Activated CD8-positive, alpha-beta T cell treated with anti-CD3 and anti-CD28 coated beads for 36 hours (primary cell): ENCODE data around the gene KDM2B. TPM values are rescaled to one million over a fixed set of nuclear protein-coding genes. Genes with fewer than 3 reads are reported as not detected.

Experiments
- ATAC-seq: fragments of 200-7000 bp; cut with Tn5 transposase; one replicate; pipeline ENCODE4 v1.10.0; 2021; ENCODE audit warnings: mild to moderate bottlenecking, moderate library complexity
- CTCF ChIA-PET: fragments of 350-600 bp; sonication (Branson Sonifier 250); formaldehyde crosslinking; loops from one replicate; lab custom pipeline; 2021; ENCODE audit warnings: antibody characterized with exemption; lab: Charles Lee
- POLR2A ChIA-PET: fragments of 350-600 bp; sonication (Branson Sonifier 250); formaldehyde crosslinking; loops from one replicate; lab custom pipeline; 2021; ENCODE audit warnings: antibody characterized with exemption; lab: Charles Lee
- DNase-seq: peaks from one replicate; pipeline ENCODE4 v3.0.0-alpha.2; 2020
- H3K27ac Mint-ChIP-seq: one replicate; pipeline ENCODE4 v1.8.0; 2021; ENCODE audit warnings: mild to moderate bottlenecking, mixed read lengths
- H3K27me3 Mint-ChIP-seq: one replicate; pipeline ENCODE4 v1.8.0; 2021; ENCODE audit warnings: mixed read lengths
- H3K36me3 Mint-ChIP-seq: one replicate; pipeline ENCODE4 v1.8.0; 2021; ENCODE audit warnings: low read depth, mixed read lengths
- H3K4me1 Mint-ChIP-seq: one replicate; pipeline ENCODE4 v1.8.0; 2021; ENCODE audit warnings: low read depth, mixed read lengths
- H3K4me3 Mint-ChIP-seq: one replicate; pipeline ENCODE4 v1.8.0; 2021; ENCODE audit warnings: mild to moderate bottlenecking, moderate library complexity, mixed read lengths
- H3K9me3 Mint-ChIP-seq: one replicate; pipeline ENCODE4 v1.8.0; 2021; ENCODE audit warnings: mixed read lengths
- intact Hi-C: fragments of 100-400 bp; cut with micrococcal nuclease; formaldehyde crosslinking; loops from one replicate; pipeline ENCODE4 v1.10.0; 2022
- total RNA-seq, 2 experiments: library from RNA; stranded (reverse); gene quantifications; one replicate each; pipeline ENCODE4 v1.2.3, GENCODE V29; 2021
- TF ChIP-seq, protein P1 (sequence below): fragments of 200-600 bp; IDR thresholded peaks from one replicate; pipeline ENCODE4 v1.8.0; 2022; ENCODE audit warnings: antibody characterized with exemption, mild to moderate bottlenecking

Gene KDM2B
- total RNA-seq, 2 experiments from 2014 or later = 61.0 to 61.7 TPM

DNA sequence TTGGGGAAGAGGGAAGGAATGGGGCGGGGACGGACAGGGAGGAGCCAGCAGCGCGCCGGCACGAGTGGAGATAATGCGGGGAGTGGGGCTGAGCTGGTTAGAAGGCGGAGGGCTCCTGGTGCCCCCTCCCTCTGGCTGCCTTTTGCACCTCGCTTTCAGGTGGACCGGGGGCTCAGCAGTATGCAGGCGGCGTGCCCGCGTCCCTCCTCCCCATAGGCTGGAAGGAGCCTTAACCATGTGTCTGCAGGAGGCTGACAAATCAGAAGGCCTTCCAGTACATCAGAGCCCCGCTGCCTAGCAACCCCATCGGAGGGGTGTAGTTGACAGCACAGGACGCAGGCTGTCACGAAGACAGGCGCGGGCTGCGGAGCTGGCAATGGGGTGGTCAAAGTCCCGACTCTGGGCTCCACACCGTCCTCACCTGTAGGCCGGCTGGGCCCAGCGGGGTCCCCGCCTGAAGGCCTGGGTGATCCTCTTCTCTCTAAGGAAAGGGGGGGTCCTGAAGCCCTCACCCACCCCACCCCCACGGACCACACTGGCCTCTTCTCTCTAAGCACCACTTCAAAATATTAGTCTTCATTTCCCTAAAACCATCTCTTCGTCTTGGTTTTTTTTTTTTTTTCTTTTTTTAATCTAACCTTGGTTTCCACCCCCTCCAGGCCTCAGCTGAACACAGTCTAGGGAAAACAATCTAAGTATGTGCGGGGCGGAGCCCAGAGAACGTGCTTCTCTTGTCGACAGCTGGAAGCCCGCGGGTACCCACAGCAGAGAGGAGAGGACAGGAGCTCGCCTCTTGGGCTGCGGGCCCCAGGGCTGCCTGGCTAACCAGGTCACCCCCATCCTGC, 44.5 kb downstream of the KDM2B start:
- no peaks in the 10 kb centered on the region for H3K27me3 Mint-ChIP-seq
- peak overlapping the region; percentile 73 for H3K4me3 Mint-ChIP-seq
- POLR2A ChIA-PET = interaction anchor here (0.6 to 2.9 kb wide), 12 partner anchors 8 to 1158 kb away, joined by 3 to 20 read pairs (median 4); partner anchors contain the start of genes ORAI1, RHOF and TMEM120B
- CTCF ChIA-PET = interaction anchor here (0.7 to 1.8 kb wide), 7 partner anchors 8 to 258 kb away, joined by 3 to 7 read pairs (median 4); partner anchors contain the start of genes ORAI1 and RHOF
- TF ChIP-seq, protein P1, sequence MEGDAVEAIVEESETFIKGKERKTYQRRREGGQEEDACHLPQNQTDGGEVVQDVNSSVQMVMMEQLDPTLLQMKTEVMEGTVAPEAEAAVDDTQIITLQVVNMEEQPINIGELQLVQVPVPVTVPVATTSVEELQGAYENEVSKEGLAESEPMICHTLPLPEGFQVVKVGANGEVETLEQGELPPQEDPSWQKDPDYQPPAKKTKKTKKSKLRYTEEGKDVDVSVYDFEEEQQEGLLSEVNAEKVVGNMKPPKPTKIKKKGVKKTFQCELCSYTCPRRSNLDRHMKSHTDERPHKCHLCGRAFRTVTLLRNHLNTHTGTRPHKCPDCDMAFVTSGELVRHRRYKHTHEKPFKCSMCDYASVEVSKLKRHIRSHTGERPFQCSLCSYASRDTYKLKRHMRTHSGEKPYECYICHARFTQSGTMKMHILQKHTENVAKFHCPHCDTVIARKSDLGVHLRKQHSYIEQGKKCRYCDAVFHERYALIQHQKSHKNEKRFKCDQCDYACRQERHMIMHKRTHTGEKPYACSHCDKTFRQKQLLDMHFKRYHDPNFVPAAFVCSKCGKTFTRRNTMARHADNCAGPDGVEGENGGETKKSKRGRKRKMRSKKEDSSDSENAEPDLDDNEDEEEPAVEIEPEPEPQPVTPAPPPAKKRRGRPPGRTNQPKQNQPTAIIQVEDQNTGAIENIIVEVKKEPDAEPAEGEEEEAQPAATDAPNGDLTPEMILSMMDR = no peak
- ATAC-seq (peak; percentile 62), DNase-seq (peak; percentile 90)
- H3K4me1 Mint-ChIP-seq = peaks cover 54% of the 10 kb centered on the region
- peak overlapping the region; percentile 85 for H3K27ac Mint-ChIP-seq
- H3K36me3 Mint-ChIP-seq = peaks cover 15% of the 10 kb centered on the region
- no peaks in the 10 kb centered on the region for H3K9me3 Mint-ChIP-seq
- intact Hi-C loops = loop anchor here (5.0 kb wide), 2 partner anchors 46 to 146 kb away; partner anchors contain the start of gene KDM2B

GRCh38 chr12:121535150-121536053, 45.4 kb downstream of the KDM2B start:
- peak overlapping the region; percentile 73 for H3K4me3 Mint-ChIP-seq

DNA sequence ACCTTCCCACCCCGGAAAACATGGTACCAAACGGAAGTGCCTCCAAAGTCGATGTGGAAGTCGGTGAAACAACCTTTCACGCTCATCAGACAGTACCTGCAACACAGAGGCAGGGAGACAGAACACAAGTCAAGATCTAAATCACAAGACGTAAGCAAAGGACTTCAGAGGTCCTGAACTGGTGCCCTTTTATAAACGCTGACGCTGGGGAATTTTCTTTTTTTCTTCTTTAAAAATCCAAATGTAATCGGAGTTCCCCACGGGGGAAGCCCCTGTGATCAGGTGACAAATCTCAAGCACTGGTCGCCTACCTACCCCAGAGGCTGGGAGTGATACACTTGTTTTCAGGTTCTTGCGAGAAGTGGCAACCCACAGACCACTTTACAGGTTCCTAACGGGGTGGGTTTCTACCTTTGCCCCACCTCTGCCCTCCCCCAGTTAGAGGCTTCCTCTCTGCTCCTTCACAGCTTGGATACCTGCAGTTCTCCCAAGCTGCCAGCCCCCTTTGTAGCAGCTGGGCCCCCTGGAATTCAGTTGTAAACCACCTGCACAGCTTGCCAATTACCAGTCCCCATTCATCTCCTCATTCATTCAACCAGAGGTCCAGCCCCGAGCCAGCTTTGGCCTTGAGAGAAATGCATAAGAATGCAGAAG, 46.2 kb downstream of the KDM2B start:
- Mint-ChIP-seq H3K4me3 (peak overlapping the region; percentile 61), H3K27me3 (no peaks in the 10 kb centered on the region), H3K27ac (peak overlapping the region; percentile 85), H3K4me1 (peaks cover 64% of the 10 kb centered on the region), H3K9me3 (no peaks in the 10 kb centered on the region), H3K36me3 (peaks cover 24% of the 10 kb centered on the region)
- POLR2A ChIA-PET = no interaction called here
- intact Hi-C loops = loop anchor here (5.0 kb wide), 3 partner anchors 37 to 148 kb away; partner anchors contain the start of gene KDM2B
- TF ChIP-seq, protein P1 = no peak
- CTCF ChIA-PET = interaction anchor here (0.8 kb wide), 1 partner anchor 39 kb away, joined by 4 read pairs; no protein-coding TSS in a partner anchor
- ATAC-seq (peak; percentile 39), DNase-seq (peak; percentile 88)

More at GRCh38 chr12:121535150-121536053, 45.4 kb downstream of the KDM2B start:
- POLR2A ChIA-PET = interaction anchor here (1.0 to 2.9 kb wide), 4 partner anchors 89 to 151 kb away, joined by 5 to 20 read pairs (median 6); partner anchors contain the start of gene ORAI1
- CTCF ChIA-PET = interaction anchor here (1.7 to 1.8 kb wide), 2 partner anchors 91 to 259 kb away, joined by 5 read pairs; partner anchors contain the start of genes ORAI1 and RHOF
- TF ChIP-seq, protein P1 = no peak
- DNase-seq (no peak), ATAC-seq (no peak)
- peak overlapping the region; percentile 85 for H3K27ac Mint-ChIP-seq
- no peaks in the 10 kb centered on the region for H3K9me3 Mint-ChIP-seq
- intact Hi-C loops = loop anchor here (5.0 kb wide), 2 partner anchors 47 to 147 kb away; partner anchors contain the start of gene KDM2B
- peaks cover 24% of the 10 kb centered on the region for H3K36me3 Mint-ChIP-seq
- H3K4me1 Mint-ChIP-seq = peaks cover 63% of the 10 kb centered on the region
- H3K27me3 Mint-ChIP-seq = no peaks in the 10 kb centered on the region

DNA sequence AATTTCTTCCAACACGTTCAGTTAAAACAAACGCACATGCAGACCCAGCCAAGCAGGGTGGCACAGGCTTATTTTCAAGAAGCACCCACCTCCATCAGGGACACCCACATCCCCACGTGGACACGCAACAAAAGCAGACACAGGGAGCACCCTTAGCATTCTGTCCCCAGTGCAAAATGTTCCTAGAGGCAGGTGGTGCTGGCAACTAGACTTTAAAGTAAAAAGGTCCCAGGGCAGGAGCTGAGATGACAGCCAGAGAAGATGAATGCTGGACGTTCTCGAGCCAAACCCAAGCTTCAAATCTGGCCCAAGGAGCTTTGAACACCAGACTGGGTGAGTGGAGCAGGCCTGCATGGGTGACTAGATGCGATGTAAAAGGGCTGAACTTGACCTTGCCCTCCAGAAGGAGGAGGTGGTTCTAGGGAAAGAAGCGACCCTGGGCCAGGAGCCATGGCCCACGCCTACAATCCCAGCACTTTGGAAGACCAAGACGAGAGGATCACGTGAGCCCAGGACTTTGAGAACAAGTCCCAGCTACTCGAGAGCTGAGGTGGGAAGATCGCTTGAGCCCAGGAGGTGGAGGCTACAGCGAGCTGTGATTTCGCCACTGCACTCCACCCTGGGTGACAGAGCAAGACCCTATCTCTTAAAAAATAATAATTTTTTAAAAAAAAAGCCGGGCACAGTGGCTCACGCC, 47.3 kb downstream of the KDM2B start:
- Mint-ChIP-seq H3K36me3 (peaks cover 24% of the 10 kb centered on the region), H3K4me1 (peaks cover 68% of the 10 kb centered on the region), H3K9me3 (no peaks in the 10 kb centered on the region), H3K27ac (no peak overlapping the region), H3K4me3 (peak overlapping the region; percentile 27), H3K27me3 (no peaks in the 10 kb centered on the region)
- no peak for DNase-seq
- ChIA-PET POLR2A (interaction anchor here (1.4 kb wide), 1 partner anchor 10 kb away, joined by 4 read pairs; no protein-coding TSS in a partner anchor), CTCF (interaction anchor here (1.0 to 1.2 kb wide), 2 partner anchors 39 to 54 kb away, joined by 4 read pairs; no protein-coding TSS in a partner anchor)
- no peak for ATAC-seq
- intact Hi-C loops = loop anchor here (5.0 kb wide), 1 partner anchor 36 kb away; no protein-coding TSS in a partner anchor
- TF ChIP-seq, protein P1 = no peak
